ENCODE data around the gene DYSF. TPM values are rescaled to one million over a fixed set of nuclear protein-coding genes. Genes with fewer than 3 reads are reported as not detected.
"Not testable (repeated sequence)": the region's sequence is repeated elsewhere in the genome, so short reads cannot be mapped to it uniquely, and the experiment has no call there.

The DYSF gene
- total and polyA plus RNA-seq, 7 donors = 38.3 to 208 (median 109) TPM

DNA sequence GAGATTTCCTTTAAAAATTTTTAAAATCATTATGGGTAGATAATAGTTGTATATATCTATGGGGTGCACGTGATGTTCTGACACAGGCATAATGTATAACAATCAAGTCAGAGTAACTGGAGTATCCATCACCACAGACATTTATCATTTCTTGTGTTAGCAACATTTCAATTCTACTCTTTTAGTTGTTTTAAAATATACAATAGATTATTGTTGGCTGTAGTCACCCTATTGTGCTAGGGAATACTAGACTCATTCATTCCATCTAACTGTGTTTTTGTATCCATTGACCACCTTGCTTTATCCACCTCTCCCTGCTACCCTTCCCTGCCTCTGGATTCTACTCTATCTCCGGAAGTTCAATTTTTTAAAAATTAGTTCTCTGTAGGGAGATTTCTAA is 31.0 kb downstream of the DYSF start:
- intact Hi-C loops (cut with DNase I) = no loop called here

DNA sequence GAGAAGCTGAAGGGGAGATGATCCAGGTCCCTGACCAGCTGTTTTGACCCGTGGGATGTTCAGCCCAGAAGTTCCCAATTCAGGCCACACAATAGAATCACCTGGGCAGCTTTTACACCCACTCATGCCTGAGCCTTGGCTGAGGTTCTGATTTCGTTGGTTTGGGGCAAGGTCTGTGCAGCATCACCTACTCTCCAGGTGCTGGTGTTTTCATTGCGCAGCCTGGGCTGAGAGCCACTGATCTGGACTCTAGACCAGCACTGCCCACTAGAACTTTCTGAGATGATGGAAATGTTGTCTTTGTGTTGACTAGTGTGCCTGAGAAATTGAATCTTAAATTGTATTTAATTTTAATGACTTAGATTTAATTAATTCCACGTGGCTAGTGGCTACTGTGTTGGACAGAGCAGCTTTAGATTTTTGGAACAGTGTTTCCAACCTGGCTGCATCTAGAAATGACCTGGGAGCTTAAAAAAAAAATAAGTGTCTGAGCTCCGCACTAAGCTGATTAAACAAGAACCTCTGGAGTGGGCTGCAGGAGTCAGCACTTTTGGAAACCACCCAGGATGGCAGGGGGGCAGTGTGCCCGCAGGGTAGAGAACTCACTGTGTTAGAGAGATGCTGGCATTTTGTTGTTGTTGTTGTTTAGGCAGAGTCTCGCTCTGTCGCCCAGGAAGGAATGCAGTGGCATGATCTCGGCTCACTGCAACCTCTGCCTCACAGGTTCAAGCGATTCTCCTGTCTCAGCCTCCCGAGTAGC is 33.7 kb downstream of the DYSF start:
- 66 to 84% (median 73%) methylated on average over 11 of the region's 11 CpGs for whole genome bisulfite sequencing, 3 donors
- no peak for ATAC-seq
- TF ChIP-seq, protein P1, sequence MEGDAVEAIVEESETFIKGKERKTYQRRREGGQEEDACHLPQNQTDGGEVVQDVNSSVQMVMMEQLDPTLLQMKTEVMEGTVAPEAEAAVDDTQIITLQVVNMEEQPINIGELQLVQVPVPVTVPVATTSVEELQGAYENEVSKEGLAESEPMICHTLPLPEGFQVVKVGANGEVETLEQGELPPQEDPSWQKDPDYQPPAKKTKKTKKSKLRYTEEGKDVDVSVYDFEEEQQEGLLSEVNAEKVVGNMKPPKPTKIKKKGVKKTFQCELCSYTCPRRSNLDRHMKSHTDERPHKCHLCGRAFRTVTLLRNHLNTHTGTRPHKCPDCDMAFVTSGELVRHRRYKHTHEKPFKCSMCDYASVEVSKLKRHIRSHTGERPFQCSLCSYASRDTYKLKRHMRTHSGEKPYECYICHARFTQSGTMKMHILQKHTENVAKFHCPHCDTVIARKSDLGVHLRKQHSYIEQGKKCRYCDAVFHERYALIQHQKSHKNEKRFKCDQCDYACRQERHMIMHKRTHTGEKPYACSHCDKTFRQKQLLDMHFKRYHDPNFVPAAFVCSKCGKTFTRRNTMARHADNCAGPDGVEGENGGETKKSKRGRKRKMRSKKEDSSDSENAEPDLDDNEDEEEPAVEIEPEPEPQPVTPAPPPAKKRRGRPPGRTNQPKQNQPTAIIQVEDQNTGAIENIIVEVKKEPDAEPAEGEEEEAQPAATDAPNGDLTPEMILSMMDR (IDR thresholded peaks at IDR 0.05) = no peak
- Histone ChIP-seq H3K9me3 (no peaks in the 10 kb centered on the region), H3K4me1 (peaks cover 21% of the 10 kb centered on the region), H3K27me3 (ENCODE audit: insufficient read depth in 3 of 3, low read length in 2 of 3) (no peaks in the 10 kb centered on the region), H3K4me3 (no peak overlapping the region), H3K27ac (no peak overlapping the region), H3K36me3 (ENCODE audit: insufficient read depth in 1 of 2, low read depth in 1 of 2) (peaks cover 0 to 57% of the 10 kb centered on the region in 2 donors)
- intact Hi-C loops (cut with DNase I) = no loop called here
- no peak for DNase-seq

More for the DNA sequence above, 31.0 kb downstream of the DYSF start:
- 93 to 95% (median 94%) methylated on average over 2 of the region's 2 CpGs for WGBS, 3 donors
- H3K4me1 ChIP-seq = peaks cover 11% of the 10 kb centered on the region
- TF ChIP-seq, protein P1 (IDR thresholded peaks at IDR 0.05) = no peak
- H3K36me3 ChIP-seq (ENCODE audit: insufficient read depth in 1 of 2, low read depth in 1 of 2) = peaks cover 0 to 64% of the 10 kb centered on the region in 2 donors
- ATAC-seq (no peak), DNase-seq (no peak)
- H3K27ac ChIP-seq = no peak overlapping the region
- no peaks in the 10 kb centered on the region for H3K27me3 ChIP-seq (ENCODE audit: insufficient read depth in 3 of 3, low read length in 2 of 3)
- H3K4me3 ChIP-seq = no peak overlapping the region
- H3K9me3 ChIP-seq = no peaks in the 10 kb centered on the region

DNA sequence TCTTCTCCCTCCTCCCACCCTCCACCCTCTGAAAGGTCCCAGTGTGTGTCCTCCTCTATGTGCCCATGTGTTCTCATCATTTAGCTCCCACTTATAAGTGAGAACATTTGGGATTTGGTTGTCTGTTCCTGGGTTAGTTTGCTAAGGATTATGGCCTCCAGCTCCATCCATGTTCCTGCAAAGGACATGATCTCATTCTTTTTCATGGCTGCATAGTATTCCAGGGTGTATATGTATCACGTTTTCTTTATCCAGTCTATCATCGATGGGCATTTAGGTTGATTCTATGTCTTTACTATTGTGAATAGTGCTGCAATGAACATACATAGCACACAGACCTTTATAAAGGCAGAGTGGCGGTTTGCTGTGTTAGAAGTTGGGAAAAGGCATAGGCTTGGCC is 38.2 kb downstream of the DYSF start:
- Histone ChIP-seq H3K36me3 (ENCODE audit: insufficient read depth in 1 of 2, low read depth in 1 of 2) (peaks cover 0 to 17% of the 10 kb centered on the region in 2 donors), H3K27ac (peak overlapping the region; percentile 73)

DNA sequence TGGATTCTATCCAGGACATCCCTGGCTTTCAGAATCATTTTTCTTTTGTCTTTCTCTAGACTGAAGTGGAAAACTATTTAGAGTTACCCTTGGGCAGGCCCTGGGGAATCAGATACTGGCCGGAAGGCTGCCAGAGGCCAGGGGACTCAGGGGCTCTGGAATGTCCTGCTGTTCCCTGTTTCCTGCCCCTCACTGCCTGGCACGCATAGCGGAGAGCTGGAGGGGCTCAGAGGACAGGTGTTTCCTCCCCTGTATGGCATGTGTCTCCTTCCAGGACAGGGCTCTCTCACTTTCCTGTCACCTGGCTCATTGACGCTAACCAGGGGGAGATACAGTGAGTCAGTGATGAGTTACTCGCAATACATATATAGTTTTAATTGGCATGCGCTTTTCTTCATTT is 38.8 kb downstream of the DYSF start:
- 42 to 48% (median 44%) methylated on average over 6 of the region's 6 CpGs for WGBS, 3 donors
- TF ChIP-seq, protein P1 (IDR thresholded peaks at IDR 0.05) = no peak
- intact Hi-C loops (cut with DNase I) = no loop called here
- peak in 1 of 2 donors; percentile 45 for DNase-seq
- Histone ChIP-seq H3K4me3 (no peak overlapping the region), H3K4me1 (peaks cover 48% of the 10 kb centered on the region), H3K36me3 (ENCODE audit: insufficient read depth in 1 of 2, low read depth in 1 of 2) (peaks cover 0 to 13% of the 10 kb centered on the region in 2 donors), H3K27me3 (ENCODE audit: insufficient read depth in 3 of 3, low read length in 2 of 3) (no peaks in the 10 kb centered on the region), H3K9me3 (no peaks in the 10 kb centered on the region), H3K27ac (peak overlapping the region; percentile 73)
- peak in 2 of 4 donors; percentile 50 to 53 for ATAC-seq

More for the DNA sequence above, 38.2 kb downstream of the DYSF start:
- H3K27me3 ChIP-seq (ENCODE audit: insufficient read depth in 3 of 3, low read length in 2 of 3); DNase-seq; H3K9me3 ChIP-seq; ATAC-seq; H3K4me3 ChIP-seq; intact Hi-C loops (cut with DNase I): not testable (repeated sequence)
- WGBS, 3 donors = 86 to 91% (median 89%) methylated on average over 3 of the region's 3 CpGs
- H3K4me1 ChIP-seq = peaks cover 44% of the 10 kb centered on the region

DNA sequence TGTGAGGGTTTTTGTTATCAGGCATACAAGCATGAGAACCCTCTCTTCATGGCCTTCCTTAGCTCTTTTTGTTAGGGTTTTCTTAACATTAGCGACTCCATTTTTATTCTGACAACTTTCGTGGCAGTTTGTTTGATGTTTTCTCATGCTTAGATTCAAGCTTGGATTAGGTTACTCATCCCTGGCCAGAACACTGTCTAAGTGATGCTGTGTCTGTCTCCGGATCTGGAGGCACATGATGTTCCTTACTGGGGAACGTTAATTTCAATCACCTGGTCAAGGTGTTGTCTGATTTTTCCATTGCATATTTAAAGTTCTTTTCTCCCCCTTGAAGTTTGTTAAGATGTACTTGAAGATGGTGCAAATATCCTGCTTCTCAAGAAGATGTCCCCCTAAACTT is 40.7 kb downstream of the DYSF start:
- intact Hi-C loops (cut with DNase I) = no loop called here
- DNase-seq = no peak
- Histone ChIP-seq H3K4me3 (no peak overlapping the region), H3K27me3 (ENCODE audit: insufficient read depth in 3 of 3, low read length in 2 of 3) (no peaks in the 10 kb centered on the region), H3K4me1 (peaks cover 57% of the 10 kb centered on the region), H3K36me3 (ENCODE audit: insufficient read depth in 1 of 2, low read depth in 1 of 2) (peaks cover 0 to 13% of the 10 kb centered on the region in 2 donors), H3K27ac (peak overlapping the region; percentile 73), H3K9me3 (no peaks in the 10 kb centered on the region)
- ATAC-seq = peak in 1 of 4 donors; percentile 66
- 45 to 72% (median 49%) methylated on average over 4 of the region's 4 CpGs for whole genome bisulfite sequencing, 3 donors
- TF ChIP-seq, protein P1 (IDR thresholded peaks at IDR 0.05) = no peak

All from psoas muscle (tissue), 8 donors.